HepG2 (cell line): ENCODE data around the gene YPEL3. TPM values are rescaled to one million over a fixed set of nuclear protein-coding genes. Genes with fewer than 3 reads are reported as not detected.

ENCODE experiments used
- ESRRA ChIP-seq: sonication (generic); formaldehyde crosslinking; IDR thresholded peaks from 2 replicates; pipeline ENCODE4 v1.5.1; 2020; ENCODE audit warnings: mild to moderate bottlenecking, low read depth, missing genetic modification reagents
- FOXA3 ChIP-seq: IDR thresholded peaks from 2 replicates; pipeline ENCODE4 v1.6.1; 2016; ENCODE audit warnings: missing genetic modification reagents, missing compliant biosample characterization
- IRF2 ChIP-seq: IDR thresholded peaks from 2 replicates; pipeline ENCODE4 v1.6.1; 2018; ENCODE audit warnings: missing genetic modification reagents, missing compliant biosample characterization
- NFKBIZ ChIP-seq: IDR thresholded peaks from 2 replicates; pipeline ENCODE4 v1.6.1; 2018; ENCODE audit warnings: missing genetic modification reagents, missing compliant biosample characterization
- ONECUT2 ChIP-seq: sonication (generic); formaldehyde crosslinking; IDR thresholded peaks from 2 replicates; pipeline ENCODE4 v1.4.0; 2020; ENCODE audit warnings: missing genetic modification reagents
- RBFOX2 ChIP-seq: fragments of 200-400 bp; formaldehyde crosslinking; IDR thresholded peaks from 2 replicates; pipeline ENCODE4 v1.6.1; 2017; ENCODE audit warnings: low read depth, mild to moderate bottlenecking, low read length
- RFX3 ChIP-seq: IDR thresholded peaks from 2 replicates; pipeline ENCODE4 v1.6.1; 2016; ENCODE audit warnings: missing biosample characterization, missing genetic modification reagents
- STAG1 ChIP-seq: sonication (generic); formaldehyde crosslinking; IDR thresholded peaks from 2 replicates; pipeline ENCODE4 v1.4.0; 2020; ENCODE audit warnings: missing genetic modification reagents
- TBX2 ChIP-seq: sonication (generic); formaldehyde crosslinking; IDR thresholded peaks from 2 replicates; pipeline ENCODE4 v1.5.0; 2020; ENCODE audit warnings: missing genetic modification reagents, mild to moderate bottlenecking, borderline replicate concordance
- TEAD3 ChIP-seq: optimal IDR thresholded peaks from 2 replicates; pipeline ENCODE3; 2016; ENCODE audit warnings: borderline replicate concordance
- TOPORS ChIP-seq: sonication (generic); formaldehyde crosslinking; IDR thresholded peaks from 2 replicates; pipeline ENCODE4 v1.8.0; 2023; ENCODE audit warnings: mild to moderate bottlenecking, missing genetic modification reagents
- ZBTB3 ChIP-seq: sonication (generic); formaldehyde crosslinking; IDR thresholded peaks from 2 replicates; pipeline ENCODE4 v1.4.0; 2020; ENCODE audit warnings: low read depth, mild to moderate bottlenecking, moderate library complexity, missing genetic modification reagents, borderline replicate concordance
- ZSCAN25 ChIP-seq: sonication (generic); formaldehyde crosslinking; IDR thresholded peaks from 2 replicates; pipeline ENCODE4 v1.8.0; 2022; ENCODE audit warnings: mild to moderate bottlenecking, missing genetic modification reagents
- polyA plus RNA-seq, 8 experiments: library from polyadenylated mRNA; depleted of rRNA in 3 of 8; stranded (reverse) in 7 of 8; unstranded in 1 of 8; fragments of >200 nt; fragmentation: Illumina TruSeq in 4 of 8; extraction: Trizol in 4 of 8; gene quantifications; 2 replicates each; pipeline versions ENCODE4 v1.2.1 to v1.2.3, GENCODE V29; 2011 to 2016; ENCODE audit warnings: low read depth in 4 of 8, missing spikeins in 1 of 8, mixed read lengths in 1 of 8; ENCODE audit not compliant: insufficient read depth in 1 of 8
- total RNA-seq, 5 experiments: library from RNA; depleted of rRNA; stranded (reverse); fragments of >200 nt; fragmentation: Illumina TruSeq; extraction: Trizol; gene quantifications; 2 replicates each; pipeline ENCODE4 v1.2.3, GENCODE V29; 2016; ENCODE audit warnings: low read depth in 1 of 5
- TF ChIP-seq, protein P1 (sequence below): IDR thresholded peaks from 2 replicates; pipeline ENCODE4 v1.6.1; 2016; ENCODE audit warnings: low read depth
- TF ChIP-seq, protein P2 (sequence below), 2 experiments: sonication (generic) in 1 of 2; formaldehyde crosslinking in 1 of 2; IDR thresholded peaks; 2 replicates each; pipeline versions ENCODE4 v1.5.1 to v1.6.1; 2011 to 2020; ENCODE audit warnings: borderline replicate concordance in 1 of 2, low read depth in 1 of 2, low read length in 1 of 2, mild to moderate bottlenecking in 1 of 2, missing genetic modification reagents in 1 of 2, moderate library complexity in 1 of 2
- TF ChIP-seq, protein P3 (sequence below): sonication (generic); formaldehyde crosslinking; IDR thresholded peaks from 2 replicates; pipeline ENCODE4 v1.4.0; 2020; ENCODE audit warnings: mild to moderate bottlenecking, missing genetic modification reagents
- TF ChIP-seq, protein P4 (sequence below): sonication (generic); formaldehyde crosslinking; IDR thresholded peaks from 2 replicates; pipeline ENCODE4 v1.5.0; 2020; ENCODE audit warnings: mild to moderate bottlenecking, missing genetic modification reagents, borderline replicate concordance

YPEL3 gene
- total and polyA plus RNA-seq, 2 of the 13 experiments (the other 11 are each of a cell fraction or from before 2014, with no cell fraction given) = 5.4 to 47.0 TPM

GRCh38 chr16:30142672-30143346 lies 46.8 kb upstream of the YPEL3 start (continued):
- TF ChIP-seq, protein P1, sequence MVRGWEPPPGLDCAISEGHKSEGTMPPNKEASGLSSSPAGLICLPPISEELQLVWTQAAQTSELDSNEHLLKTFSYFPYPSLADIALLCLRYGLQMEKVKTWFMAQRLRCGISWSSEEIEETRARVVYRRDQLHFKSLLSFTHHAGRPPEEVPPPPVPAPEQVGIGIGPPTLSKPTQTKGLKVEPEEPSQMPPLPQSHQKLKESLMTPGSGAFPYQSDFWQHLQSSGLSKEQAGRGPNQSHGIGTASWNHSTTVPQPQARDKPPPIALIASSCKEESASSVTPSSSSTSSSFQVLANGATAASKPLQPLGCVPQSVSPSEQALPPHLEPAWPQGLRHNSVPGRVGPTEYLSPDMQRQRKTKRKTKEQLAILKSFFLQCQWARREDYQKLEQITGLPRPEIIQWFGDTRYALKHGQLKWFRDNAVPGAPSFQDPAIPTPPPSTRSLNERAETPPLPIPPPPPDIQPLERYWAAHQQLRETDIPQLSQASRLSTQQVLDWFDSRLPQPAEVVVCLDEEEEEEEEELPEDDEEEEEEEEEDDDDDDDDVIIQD = 0 out of 2 replicates have a peak, but pooled peaks have one; percentile 33
- TF ChIP-seq ESRRA (CRISPR knock-in tag) = no peak
- peak; percentile 29; the same call in 1 of the 2 replicates for TF ChIP-seq TBX2 (CRISPR knock-in tag)
- TF ChIP-seq, protein P2, sequence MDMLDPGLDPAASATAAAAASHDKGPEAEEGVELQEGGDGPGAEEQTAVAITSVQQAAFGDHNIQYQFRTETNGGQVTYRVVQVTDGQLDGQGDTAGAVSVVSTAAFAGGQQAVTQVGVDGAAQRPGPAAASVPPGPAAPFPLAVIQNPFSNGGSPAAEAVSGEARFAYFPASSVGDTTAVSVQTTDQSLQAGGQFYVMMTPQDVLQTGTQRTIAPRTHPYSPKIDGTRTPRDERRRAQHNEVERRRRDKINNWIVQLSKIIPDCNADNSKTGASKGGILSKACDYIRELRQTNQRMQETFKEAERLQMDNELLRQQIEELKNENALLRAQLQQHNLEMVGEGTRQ (IDR thresholded peaks at IDR 0.05; ENCODE audit: low read depth, low read length) = no peak
- TF ChIP-seq, protein P2 (CRISPR knock-in tag; IDR thresholded peaks at IDR 0.05; ENCODE audit: borderline replicate concordance) = no peak
- TF ChIP-seq, protein P3, sequence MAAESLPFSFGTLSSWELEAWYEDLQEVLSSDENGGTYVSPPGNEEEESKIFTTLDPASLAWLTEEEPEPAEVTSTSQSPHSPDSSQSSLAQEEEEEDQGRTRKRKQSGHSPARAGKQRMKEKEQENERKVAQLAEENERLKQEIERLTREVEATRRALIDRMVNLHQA = no peak
- peak; percentile 78 for TF ChIP-seq ZSCAN25 (CRISPR knock-in tag)
- TF ChIP-seq TOPORS (CRISPR knock-in tag) = no peak
- peak; percentile 60; the same call in 1 of the 2 replicates for TF ChIP-seq ZBTB3
- peak; percentile 36 for TF ChIP-seq FOXA3 (CRISPR knock-in tag)
- TF ChIP-seq IRF2 (CRISPR knock-in tag) = 0 out of 2 replicates have a peak, but pooled peaks have one; percentile 25
- TF ChIP-seq RBFOX2 = no peak
- TF ChIP-seq RFX3 (CRISPR knock-in tag) = no peak
- TF ChIP-seq, protein P4, sequence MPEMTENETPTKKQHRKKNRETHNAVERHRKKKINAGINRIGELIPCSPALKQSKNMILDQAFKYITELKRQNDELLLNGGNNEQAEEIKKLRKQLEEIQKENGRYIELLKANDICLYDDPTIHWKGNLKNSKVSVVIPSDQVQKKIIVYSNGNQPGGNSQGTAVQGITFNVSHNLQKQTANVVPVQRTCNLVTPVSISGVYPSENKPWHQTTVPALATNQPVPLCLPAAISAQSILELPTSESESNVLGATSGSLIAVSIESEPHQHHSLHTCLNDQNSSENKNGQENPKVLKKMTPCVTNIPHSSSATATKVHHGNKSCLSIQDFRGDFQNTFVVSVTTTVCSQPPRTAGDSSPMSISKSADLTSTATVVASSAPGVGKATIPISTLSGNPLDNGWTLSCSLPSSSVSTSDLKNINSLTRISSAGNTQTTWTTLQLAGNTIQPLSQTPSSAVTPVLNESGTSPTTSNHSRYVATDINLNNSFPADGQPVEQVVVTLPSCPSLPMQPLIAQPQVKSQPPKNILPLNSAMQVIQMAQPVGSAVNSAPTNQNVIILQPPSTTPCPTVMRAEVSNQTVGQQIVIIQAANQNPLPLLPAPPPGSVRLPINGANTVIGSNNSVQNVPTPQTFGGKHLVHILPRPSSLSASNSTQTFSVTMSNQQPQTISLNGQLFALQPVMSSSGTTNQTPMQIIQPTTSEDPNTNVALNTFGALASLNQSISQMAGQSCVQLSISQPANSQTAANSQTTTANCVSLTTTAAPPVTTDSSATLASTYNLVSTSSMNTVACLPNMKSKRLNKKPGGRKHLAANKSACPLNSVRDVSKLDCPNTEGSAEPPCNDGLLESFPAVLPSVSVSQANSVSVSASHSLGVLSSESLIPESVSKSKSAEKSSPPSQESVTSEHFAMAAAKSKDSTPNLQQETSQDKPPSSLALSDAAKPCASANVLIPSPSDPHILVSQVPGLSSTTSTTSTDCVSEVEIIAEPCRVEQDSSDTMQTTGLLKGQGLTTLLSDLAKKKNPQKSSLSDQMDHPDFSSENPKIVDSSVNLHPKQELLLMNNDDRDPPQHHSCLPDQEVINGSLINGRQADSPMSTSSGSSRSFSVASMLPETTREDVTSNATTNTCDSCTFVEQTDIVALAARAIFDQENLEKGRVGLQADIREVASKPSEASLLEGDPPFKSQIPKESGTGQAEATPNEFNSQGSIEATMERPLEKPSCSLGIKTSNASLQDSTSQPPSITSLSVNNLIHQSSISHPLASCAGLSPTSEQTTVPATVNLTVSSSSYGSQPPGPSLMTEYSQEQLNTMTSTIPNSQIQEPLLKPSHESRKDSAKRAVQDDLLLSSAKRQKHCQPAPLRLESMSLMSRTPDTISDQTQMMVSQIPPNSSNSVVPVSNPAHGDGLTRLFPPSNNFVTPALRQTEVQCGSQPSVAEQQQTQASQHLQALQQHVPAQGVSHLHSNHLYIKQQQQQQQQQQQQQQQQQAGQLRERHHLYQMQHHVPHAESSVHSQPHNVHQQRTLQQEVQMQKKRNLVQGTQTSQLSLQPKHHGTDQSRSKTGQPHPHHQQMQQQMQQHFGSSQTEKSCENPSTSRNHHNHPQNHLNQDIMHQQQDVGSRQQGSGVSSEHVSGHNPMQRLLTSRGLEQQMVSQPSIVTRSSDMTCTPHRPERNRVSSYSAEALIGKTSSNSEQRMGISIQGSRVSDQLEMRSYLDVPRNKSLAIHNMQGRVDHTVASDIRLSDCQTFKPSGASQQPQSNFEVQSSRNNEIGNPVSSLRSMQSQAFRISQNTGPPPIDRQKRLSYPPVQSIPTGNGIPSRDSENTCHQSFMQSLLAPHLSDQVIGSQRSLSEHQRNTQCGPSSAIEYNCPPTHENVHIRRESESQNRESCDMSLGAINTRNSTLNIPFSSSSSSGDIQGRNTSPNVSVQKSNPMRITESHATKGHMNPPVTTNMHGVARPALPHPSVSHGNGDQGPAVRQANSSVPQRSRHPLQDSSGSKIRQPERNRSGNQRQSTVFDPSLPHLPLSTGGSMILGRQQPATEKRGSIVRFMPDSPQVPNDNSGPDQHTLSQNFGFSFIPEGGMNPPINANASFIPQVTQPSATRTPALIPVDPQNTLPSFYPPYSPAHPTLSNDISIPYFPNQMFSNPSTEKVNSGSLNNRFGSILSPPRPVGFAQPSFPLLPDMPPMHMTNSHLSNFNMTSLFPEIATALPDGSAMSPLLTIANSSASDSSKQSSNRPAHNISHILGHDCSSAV (CRISPR knock-in tag) = no peak
- 0 out of 2 replicates have a peak, but pooled peaks have one; percentile 28 for TF ChIP-seq NFKBIZ
- TF ChIP-seq ONECUT2 (CRISPR knock-in tag) = no peak
- TF ChIP-seq TEAD3 (CRISPR knock-in tag) = peak; percentile 41
- TF ChIP-seq STAG1 (CRISPR knock-in tag) = peak; percentile 83
